Islet precursor cell (in vitro differentiated cells): ENCODE data around the gene ADAM15.

Experiments
- DNase-seq: peaks from one replicate; pipeline ENCODE4 v3.0.0-alpha.2; 2018

The ADAM15 gene

GRCh38 chr1:155050560-155051341 is at the start of gene ADAM15:
TSS of gene ADAM15 (plus strand) at chr1:155051316. CDS start at chr1:155051387, 71 bp downstream.
- DNase-seq = peak; percentile 94

- no peak for DNase-seq
Observed at GRCh38 chr1:155001425-155001674, 49.8 kb upstream of the ADAM15 start.

- DNase-seq = peak; percentile 100
Observed at GRCh38 chr1:155001675-155002463, 49.2 kb upstream of the ADAM15 start.

- peak; percentile 72 for DNase-seq
Observed at GRCh38 chr1:155002464-155003226, 48.5 kb upstream of the ADAM15 start, which contains the start of gene ZBTB7B. TSS of gene ZBTB7B (plus strand) at chr1:155002802. CDS start at chr1:155014661, 11,859 bp downstream.

- DNase-seq = peak; percentile 72
Observed at GRCh38 chr1:155003227-155003765, 47.8 kb upstream of the ADAM15 start.

- DNase-seq = peak; percentile 69
Observed at GRCh38 chr1:155003766-155004351, 47.3 kb upstream of the ADAM15 start.

GRCh38 chr1:155004352-155005075 is 46.6 kb upstream of the ADAM15 start:
- no peak for DNase-seq

- no peak for DNase-seq
Observed at GRCh38 chr1:155005076-155006011, 45.8 kb upstream of the ADAM15 start.

GRCh38 chr1:155006601-155007101 is 44.5 kb upstream of the ADAM15 start:
- no peak for DNase-seq

- DNase-seq = no peak
Observed at GRCh38 chr1:155007251-155007828, 43.8 kb upstream of the ADAM15 start.

- DNase-seq = no peak
Observed at GRCh38 chr1:155008015-155008941, 42.8 kb upstream of the ADAM15 start.

- no peak for DNase-seq
Observed at GRCh38 chr1:155009221-155009711, 41.9 kb upstream of the ADAM15 start.

- DNase-seq = no peak
Observed at GRCh38 chr1:155009742-155010141, 41.4 kb upstream of the ADAM15 start.

- DNase-seq = no peak
Observed at GRCh38 chr1:155010211-155010918, 40.8 kb upstream of the ADAM15 start.

GRCh38 chr1:155011004-155011416 is 40.1 kb upstream of the ADAM15 start:
- DNase-seq = no peak

- DNase-seq = no peak
Observed at GRCh38 chr1:155011437-155012025, 39.6 kb upstream of the ADAM15 start.

- DNase-seq = peak; percentile 79
Observed at GRCh38 chr1:155012026-155012546, 39.0 kb upstream of the ADAM15 start.
